ENCODE results near the gene CTSC. TPM values are rescaled to one million over a fixed set of nuclear protein-coding genes. Genes with fewer than 3 reads are reported as not detected.

Gene CTSC
- total RNA-seq, 1 experiment from 2014 or later: 38.0 TPM

DNA sequence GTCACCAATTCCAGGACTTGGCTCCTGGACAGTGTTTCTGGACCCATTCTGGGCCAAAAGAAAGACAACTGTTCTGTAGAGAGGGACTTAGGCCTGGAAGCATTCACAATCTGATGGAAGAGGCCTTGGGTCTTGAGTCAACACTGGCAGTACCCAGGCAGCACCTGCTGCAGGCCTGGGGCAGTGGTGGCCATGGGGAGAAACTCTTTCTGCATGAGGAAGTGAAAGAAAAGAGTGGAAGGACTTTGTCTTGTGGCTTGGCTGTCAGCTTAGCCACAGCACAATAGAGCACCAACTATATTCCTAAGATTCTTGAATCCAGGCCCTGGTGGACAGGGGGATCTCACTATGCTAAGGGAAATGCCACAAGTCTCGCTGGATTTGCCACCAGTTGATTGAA lies 70.6 kb downstream of the CTSC start:
- ATAC-seq (no peak), DNase-seq (ENCODE audit: low read depth, low spot score) (no peak)
- CTCF ChIA-PET: no interaction called here

GRCh38 chr11:88266157-88266556 lies 71.4 kb downstream of the CTSC start:
- Histone ChIP-seq H3K4me1 (ENCODE audit: control insufficient read depth in 1 of 2, insufficient read depth in 2 of 2, low read length in 2 of 2) (no peaks in the 10 kb centered on the region), H2AFZ (ENCODE audit: low read depth, low read length, poor library complexity, severe bottlenecking) (no peak overlapping the region), H3K4me3 (replicated peaks in 1 of 2; ENCODE audit: low read depth in 1 of 2, low read length in 2 of 2) (no peak overlapping the region), H3K9me2 (ENCODE audit: insufficient read depth) (no peaks in the 10 kb centered on the region), H3K4me2 (ENCODE audit: low read length) (no peak overlapping the region), H3K27me3 (ENCODE audit: insufficient read depth, low read length) (no peaks in the 10 kb centered on the region), H3K79me2 (ENCODE audit: insufficient read depth, low read length) (no peaks in the 10 kb centered on the region), H3K9me3 (ENCODE audit: control insufficient read depth in 1 of 2, insufficient read depth in 1 of 2, low read depth in 1 of 2, low read length in 2 of 2) (no peaks in the 10 kb centered on the region), H3K36me3 (ENCODE audit: control insufficient read depth in 1 of 2, insufficient read depth in 2 of 2, low read length in 2 of 2) (no peaks in the 10 kb centered on the region), H3K9ac (ENCODE audit: low read length) (no peak overlapping the region), H4K20me1 (ENCODE audit: insufficient read depth) (no peaks in the 10 kb centered on the region), H3K27ac (ENCODE audit: low read depth, low read length) (no peak overlapping the region)
- BruUV-seq (replicated peaks): no TSS peak
- POLR2A ChIA-PET: no interaction called here
- ATAC-seq: no peak
- intact Hi-C loops (cut with micrococcal nuclease): no loop called here
- no peak for DNase-seq (ENCODE audit: low read depth, low spot score)
- CTCF ChIA-PET: no interaction called here
- RAD21 ChIA-PET (ENCODE audit: low non-redundant PET in 1 of 2, low total read pairs in 2 of 2, uncharacterized antibody in 2 of 2, unreplicated experiment in 2 of 2): no interaction called here
- TF ChIP-seq, protein P1, sequence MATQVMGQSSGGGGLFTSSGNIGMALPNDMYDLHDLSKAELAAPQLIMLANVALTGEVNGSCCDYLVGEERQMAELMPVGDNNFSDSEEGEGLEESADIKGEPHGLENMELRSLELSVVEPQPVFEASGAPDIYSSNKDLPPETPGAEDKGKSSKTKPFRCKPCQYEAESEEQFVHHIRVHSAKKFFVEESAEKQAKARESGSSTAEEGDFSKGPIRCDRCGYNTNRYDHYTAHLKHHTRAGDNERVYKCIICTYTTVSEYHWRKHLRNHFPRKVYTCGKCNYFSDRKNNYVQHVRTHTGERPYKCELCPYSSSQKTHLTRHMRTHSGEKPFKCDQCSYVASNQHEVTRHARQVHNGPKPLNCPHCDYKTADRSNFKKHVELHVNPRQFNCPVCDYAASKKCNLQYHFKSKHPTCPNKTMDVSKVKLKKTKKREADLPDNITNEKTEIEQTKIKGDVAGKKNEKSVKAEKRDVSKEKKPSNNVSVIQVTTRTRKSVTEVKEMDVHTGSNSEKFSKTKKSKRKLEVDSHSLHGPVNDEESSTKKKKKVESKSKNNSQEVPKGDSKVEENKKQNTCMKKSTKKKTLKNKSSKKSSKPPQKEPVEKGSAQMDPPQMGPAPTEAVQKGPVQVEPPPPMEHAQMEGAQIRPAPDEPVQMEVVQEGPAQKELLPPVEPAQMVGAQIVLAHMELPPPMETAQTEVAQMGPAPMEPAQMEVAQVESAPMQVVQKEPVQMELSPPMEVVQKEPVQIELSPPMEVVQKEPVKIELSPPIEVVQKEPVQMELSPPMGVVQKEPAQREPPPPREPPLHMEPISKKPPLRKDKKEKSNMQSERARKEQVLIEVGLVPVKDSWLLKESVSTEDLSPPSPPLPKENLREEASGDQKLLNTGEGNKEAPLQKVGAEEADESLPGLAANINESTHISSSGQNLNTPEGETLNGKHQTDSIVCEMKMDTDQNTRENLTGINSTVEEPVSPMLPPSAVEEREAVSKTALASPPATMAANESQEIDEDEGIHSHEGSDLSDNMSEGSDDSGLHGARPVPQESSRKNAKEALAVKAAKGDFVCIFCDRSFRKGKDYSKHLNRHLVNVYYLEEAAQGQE (IDR thresholded peaks at IDR 0.05; ENCODE audit: low read depth): no peak
- TF ChIP-seq CEBPB (IDR thresholded peaks at IDR 0.05; ENCODE audit: low read depth): no peak
- no peak for TF ChIP-seq MAX (IDR thresholded peaks at IDR 0.05)
- TF ChIP-seq POLR2AphosphoS5 (IDR thresholded peaks at IDR 0.05; ENCODE audit: low read depth, low read length): no peak
- TF ChIP-seq YY1 (IDR thresholded peaks at IDR 0.05; ENCODE audit: extremely low read depth, insufficient replicate concordance, low read depth, low read length): no peak
- TF ChIP-seq SP1 (IDR thresholded peaks at IDR 0.05; ENCODE audit: low read depth): no peak
- TF ChIP-seq, protein P2, sequence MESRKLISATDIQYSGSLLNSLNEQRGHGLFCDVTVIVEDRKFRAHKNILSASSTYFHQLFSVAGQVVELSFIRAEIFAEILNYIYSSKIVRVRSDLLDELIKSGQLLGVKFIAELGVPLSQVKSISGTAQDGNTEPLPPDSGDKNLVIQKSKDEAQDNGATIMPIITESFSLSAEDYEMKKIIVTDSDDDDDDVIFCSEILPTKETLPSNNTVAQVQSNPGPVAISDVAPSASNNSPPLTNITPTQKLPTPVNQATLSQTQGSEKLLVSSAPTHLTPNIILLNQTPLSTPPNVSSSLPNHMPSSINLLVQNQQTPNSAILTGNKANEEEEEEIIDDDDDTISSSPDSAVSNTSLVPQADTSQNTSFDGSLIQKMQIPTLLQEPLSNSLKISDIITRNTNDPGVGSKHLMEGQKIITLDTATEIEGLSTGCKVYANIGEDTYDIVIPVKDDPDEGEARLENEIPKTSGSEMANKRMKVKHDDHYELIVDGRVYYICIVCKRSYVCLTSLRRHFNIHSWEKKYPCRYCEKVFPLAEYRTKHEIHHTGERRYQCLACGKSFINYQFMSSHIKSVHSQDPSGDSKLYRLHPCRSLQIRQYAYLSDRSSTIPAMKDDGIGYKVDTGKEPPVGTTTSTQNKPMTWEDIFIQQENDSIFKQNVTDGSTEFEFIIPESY (IDR thresholded peaks at IDR 0.05; ENCODE audit: extremely low read depth, insufficient replicate concordance, low read length): no peak
- no peak for TF ChIP-seq SIN3A (IDR thresholded peaks at IDR 0.05; ENCODE audit: low read depth)
- TF ChIP-seq TCF7L2 (IDR thresholded peaks at IDR 0.05; ENCODE audit: borderline replicate concordance, extremely low read depth, insufficient read depth, insufficient read length): no peak
- TF ChIP-seq EZH2phosphoT487 (IDR thresholded peaks at IDR 0.05; ENCODE audit: borderline replicate concordance): no peak
- TF ChIP-seq ELF1 (IDR thresholded peaks at IDR 0.05; ENCODE audit: borderline replicate concordance, low read depth): no peak
- no peak for TF ChIP-seq EZH2 (IDR thresholded peaks at IDR 0.05)

More for the DNA sequence above, 70.6 kb downstream of the CTSC start:
- Histone ChIP-seq H3K27me3 (ENCODE audit: insufficient read depth, low read length) (no peaks in the 10 kb centered on the region), H3K36me3 (ENCODE audit: control insufficient read depth in 1 of 2, insufficient read depth in 2 of 2, low read length in 2 of 2) (no peaks in the 10 kb centered on the region), H2AFZ (ENCODE audit: low read depth, low read length, poor library complexity, severe bottlenecking) (no peak overlapping the region), H3K4me3 (replicated peaks in 1 of 2; ENCODE audit: low read depth in 1 of 2, low read length in 2 of 2) (no peak overlapping the region), H3K9ac (ENCODE audit: low read length) (no peak overlapping the region), H3K27ac (ENCODE audit: low read depth, low read length) (no peak overlapping the region), H3K4me1 (ENCODE audit: control insufficient read depth in 1 of 2, insufficient read depth in 2 of 2, low read length in 2 of 2) (no peaks in the 10 kb centered on the region), H3K79me2 (ENCODE audit: insufficient read depth, low read length) (no peaks in the 10 kb centered on the region), H3K4me2 (ENCODE audit: low read length) (no peak overlapping the region), H3K9me2 (ENCODE audit: insufficient read depth) (no peaks in the 10 kb centered on the region), H3K9me3 (ENCODE audit: control insufficient read depth in 1 of 2, insufficient read depth in 1 of 2, low read depth in 1 of 2, low read length in 2 of 2) (no peaks in the 10 kb centered on the region), H4K20me1 (ENCODE audit: insufficient read depth) (no peaks in the 10 kb centered on the region)
- ChIA-PET POLR2A (no interaction called here), RAD21 (ENCODE audit: low non-redundant PET in 1 of 2, low total read pairs in 2 of 2, uncharacterized antibody in 2 of 2, unreplicated experiment in 2 of 2) (no interaction called here)
- TF ChIP-seq ELF1 (IDR thresholded peaks at IDR 0.05; ENCODE audit: borderline replicate concordance, low read depth) (no peak), CEBPB (IDR thresholded peaks at IDR 0.05; ENCODE audit: low read depth) (no peak), YY1 (IDR thresholded peaks at IDR 0.05; ENCODE audit: extremely low read depth, insufficient replicate concordance, low read depth, low read length) (no peak), EZH2phosphoT487 (IDR thresholded peaks at IDR 0.05; ENCODE audit: borderline replicate concordance) (no peak), ATF3 (IDR thresholded peaks at IDR 0.05) (no peak), ZNF274 (IDR thresholded peaks at IDR 0.05; ENCODE audit: low read depth, low read length) (no peak)
- intact Hi-C loops (cut with micrococcal nuclease): no loop called here
- BruUV-seq (replicated peaks): no TSS peak

All from HCT116 (cell line).